ENCODE measurements around the gene GPR160. TPM values are rescaled to one million over a fixed set of nuclear protein-coding genes. Genes with fewer than 3 reads are reported as not detected.

The GPR160 gene
- total and polyA plus RNA-seq, 9 of the 15 experiments (the other 6 are each of a cell fraction or from before 2014, with no cell fraction given) = 1.3 to 10.5 (median 8.3) TPM

GRCh38 chr3:170062769-170063168 is 25.0 kb downstream of the GPR160 start (continued):
- TF ChIP-seq, protein P1, sequence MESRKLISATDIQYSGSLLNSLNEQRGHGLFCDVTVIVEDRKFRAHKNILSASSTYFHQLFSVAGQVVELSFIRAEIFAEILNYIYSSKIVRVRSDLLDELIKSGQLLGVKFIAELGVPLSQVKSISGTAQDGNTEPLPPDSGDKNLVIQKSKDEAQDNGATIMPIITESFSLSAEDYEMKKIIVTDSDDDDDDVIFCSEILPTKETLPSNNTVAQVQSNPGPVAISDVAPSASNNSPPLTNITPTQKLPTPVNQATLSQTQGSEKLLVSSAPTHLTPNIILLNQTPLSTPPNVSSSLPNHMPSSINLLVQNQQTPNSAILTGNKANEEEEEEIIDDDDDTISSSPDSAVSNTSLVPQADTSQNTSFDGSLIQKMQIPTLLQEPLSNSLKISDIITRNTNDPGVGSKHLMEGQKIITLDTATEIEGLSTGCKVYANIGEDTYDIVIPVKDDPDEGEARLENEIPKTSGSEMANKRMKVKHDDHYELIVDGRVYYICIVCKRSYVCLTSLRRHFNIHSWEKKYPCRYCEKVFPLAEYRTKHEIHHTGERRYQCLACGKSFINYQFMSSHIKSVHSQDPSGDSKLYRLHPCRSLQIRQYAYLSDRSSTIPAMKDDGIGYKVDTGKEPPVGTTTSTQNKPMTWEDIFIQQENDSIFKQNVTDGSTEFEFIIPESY (CRISPR knock-in tag; IDR thresholded peaks at IDR 0.05) = peak; percentile 91
- no peak for TF ChIP-seq ZNF324 (CRISPR knock-in tag; IDR thresholded peaks at IDR 0.05)
- TF ChIP-seq MAFF (IDR thresholded peaks at IDR 0.05; ENCODE audit: low read length) = no peak

- TF ChIP-seq SRF (CRISPR knock-in tag; IDR thresholded peaks at IDR 0.05) (no peak), ZNF282 (CRISPR knock-in tag; IDR thresholded peaks at IDR 0.05) (no peak), HDAC3 (IDR thresholded peaks at IDR 0.05; ENCODE audit: borderline replicate concordance, partially characterized antibody) (no peak), SP1 (CRISPR knock-in tag; IDR thresholded peaks at IDR 0.05) (no peak), ETV6 (IDR thresholded peaks at IDR 0.05; ENCODE audit: borderline replicate concordance in 1 of 2, low read depth in 2 of 2, low read length in 1 of 2) (no peak), ETV6 (CRISPR knock-in tag; IDR thresholded peaks at IDR 0.05; ENCODE audit: borderline replicate concordance) (no peak), ZNF511 (CRISPR knock-in tag; IDR thresholded peaks at IDR 0.05) (no peak), JUNB (CRISPR knock-in tag; conservative IDR thresholded peaks at IDR 0.05) (no peak)
- TF ChIP-seq, protein P2, sequence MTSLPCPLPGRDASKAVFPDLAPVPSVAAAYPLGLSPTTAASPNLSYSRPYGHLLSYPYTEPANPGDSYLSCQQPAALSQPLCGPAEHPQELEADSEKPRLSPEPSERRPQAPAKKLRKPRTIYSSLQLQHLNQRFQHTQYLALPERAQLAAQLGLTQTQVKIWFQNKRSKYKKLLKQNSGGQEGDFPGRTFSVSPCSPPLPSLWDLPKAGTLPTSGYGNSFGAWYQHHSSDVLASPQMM (CRISPR knock-in tag; IDR thresholded peaks at IDR 0.05) = no peak
- TF ChIP-seq, protein P3, sequence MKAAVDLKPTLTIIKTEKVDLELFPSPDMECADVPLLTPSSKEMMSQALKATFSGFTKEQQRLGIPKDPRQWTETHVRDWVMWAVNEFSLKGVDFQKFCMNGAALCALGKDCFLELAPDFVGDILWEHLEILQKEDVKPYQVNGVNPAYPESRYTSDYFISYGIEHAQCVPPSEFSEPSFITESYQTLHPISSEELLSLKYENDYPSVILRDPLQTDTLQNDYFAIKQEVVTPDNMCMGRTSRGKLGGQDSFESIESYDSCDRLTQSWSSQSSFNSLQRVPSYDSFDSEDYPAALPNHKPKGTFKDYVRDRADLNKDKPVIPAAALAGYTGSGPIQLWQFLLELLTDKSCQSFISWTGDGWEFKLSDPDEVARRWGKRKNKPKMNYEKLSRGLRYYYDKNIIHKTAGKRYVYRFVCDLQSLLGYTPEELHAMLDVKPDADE (conservative IDR thresholded peaks at IDR 0.05; ENCODE audit: control insufficient read depth, low read depth, low read length) = no peak
- TF ChIP-seq, protein P4, sequence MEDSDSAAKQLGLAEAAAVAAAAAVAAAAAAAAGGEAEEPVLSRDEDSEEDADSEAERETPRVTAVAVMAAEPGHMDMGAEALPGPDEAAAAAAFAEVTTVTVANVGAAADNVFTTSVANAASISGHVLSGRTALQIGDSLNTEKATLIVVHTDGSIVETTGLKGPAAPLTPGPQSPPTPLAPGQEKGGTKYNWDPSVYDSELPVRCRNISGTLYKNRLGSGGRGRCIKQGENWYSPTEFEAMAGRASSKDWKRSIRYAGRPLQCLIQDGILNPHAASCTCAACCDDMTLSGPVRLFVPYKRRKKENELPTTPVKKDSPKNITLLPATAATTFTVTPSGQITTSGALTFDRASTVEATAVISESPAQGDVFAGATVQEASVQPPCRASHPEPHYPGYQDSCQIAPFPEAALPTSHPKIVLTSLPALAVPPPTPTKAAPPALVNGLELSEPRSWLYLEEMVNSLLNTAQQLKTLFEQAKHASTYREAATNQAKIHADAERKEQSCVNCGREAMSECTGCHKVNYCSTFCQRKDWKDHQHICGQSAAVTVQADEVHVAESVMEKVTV (CRISPR knock-in tag; IDR thresholded peaks at IDR 0.05) = no peak
- Histone ChIP-seq H3K4me1 (replicated peaks in 1 of 2; ENCODE audit: control insufficient read depth in 2 of 2, insufficient read depth in 2 of 2, low read length in 2 of 2) (no peaks in the 10 kb centered on the region), H3K9me1 (ENCODE audit: control insufficient read depth, insufficient read depth, low read length) (no peaks in the 10 kb centered on the region), H2AFZ (ENCODE audit: low read depth, low read length) (no peak overlapping the region), H3K4me2 (ENCODE audit: insufficient read depth, low read length) (no peak overlapping the region), H3K4me3 (no peak overlapping the region), H3K9me3 (replicated peaks; ENCODE audit: control insufficient read depth, insufficient read depth, low read depth, low read length) (no peaks in the 10 kb centered on the region), H4K20me1 (replicated peaks; ENCODE audit: control insufficient read depth, insufficient read depth, low read length) (no peaks in the 10 kb centered on the region), H3K27me3 (ENCODE audit: control insufficient read depth in 2 of 2, insufficient read depth in 2 of 2, low read length in 2 of 2) (no peaks in the 10 kb centered on the region), H3K9ac (ENCODE audit: insufficient read depth in 1 of 2, low read depth in 2 of 2, low read length in 2 of 2) (no peak overlapping the region), H3K36me3 (ENCODE audit: control insufficient read depth, insufficient read depth, low read length) (no peaks in the 10 kb centered on the region), H3K27ac (ENCODE audit: extremely low read depth, low read depth, low read length) (no peak overlapping the region), H3K79me2 (ENCODE audit: control insufficient read depth, insufficient read depth, low read length) (no peaks in the 10 kb centered on the region)
- CTCF ChIA-PET (ENCODE audit: low intra/inter-chr PET ratio) = no interaction called here
- FAIRE-seq (no peak), ATAC-seq (no peak), DNase-seq (ENCODE audit: extremely low read depth in 1 of 4, low spot score in 3 of 4) (no peak)
- intact Hi-C loops (cut with micrococcal nuclease) (no loop called here), in situ Hi-C loops (cut with MboI) (no loop called here)
- 68% methylated on average over 15 of the region's 15 CpGs for WGBS (ENCODE audit: insufficient coverage, low coverage, missing lambda C conversion rate)
- POLR2A ChIA-PET = no interaction called here
- no TSS peak for BruUV-seq (replicated peaks)
Measured at GRCh38 chr3:170063691-170064090, 25.9 kb downstream of the GPR160 start.

Measured in K562 (cell line).